GM12875 (cell line): Measurements from ENCODE around the gene SOD1.

Source experiments
- H3K4me3 ChIP-seq: one replicate; pipeline ENCODE4 v1.5.1; 2011; ENCODE audit warnings: low read depth, low read length, control low read depth
- TF ChIP-seq, protein P1 (sequence below): IDR thresholded peaks from 2 replicates; pipeline ENCODE4 v1.5.1; 2011; ENCODE audit warnings: low read depth, mild to moderate bottlenecking, control low read depth, inconsistent platforms, low read length, moderate library complexity, borderline replicate concordance; ENCODE audit not compliant: insufficient read depth

Gene SOD1

DNA sequence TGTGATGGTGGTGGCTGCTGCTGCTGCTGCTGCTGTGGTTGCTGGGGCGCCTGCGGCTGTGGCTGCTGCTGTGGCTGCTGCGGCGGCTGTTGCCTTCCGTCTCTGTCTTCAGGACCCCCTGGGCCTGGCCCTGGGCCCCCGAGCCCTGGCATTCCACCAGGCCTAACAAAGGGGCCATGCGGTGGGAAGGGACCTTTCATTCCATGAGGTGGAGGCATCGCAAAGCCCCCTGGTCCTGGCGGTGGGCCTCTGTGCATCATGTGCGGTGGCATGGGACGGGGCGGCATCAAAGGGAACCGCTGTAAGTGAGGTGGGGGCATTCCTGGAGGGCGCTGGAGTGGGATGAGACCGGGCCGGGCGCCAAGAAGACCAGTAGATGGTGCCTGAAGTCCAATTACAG is 12.4 kb downstream of the SOD1 start:
- TF ChIP-seq, protein P1, sequence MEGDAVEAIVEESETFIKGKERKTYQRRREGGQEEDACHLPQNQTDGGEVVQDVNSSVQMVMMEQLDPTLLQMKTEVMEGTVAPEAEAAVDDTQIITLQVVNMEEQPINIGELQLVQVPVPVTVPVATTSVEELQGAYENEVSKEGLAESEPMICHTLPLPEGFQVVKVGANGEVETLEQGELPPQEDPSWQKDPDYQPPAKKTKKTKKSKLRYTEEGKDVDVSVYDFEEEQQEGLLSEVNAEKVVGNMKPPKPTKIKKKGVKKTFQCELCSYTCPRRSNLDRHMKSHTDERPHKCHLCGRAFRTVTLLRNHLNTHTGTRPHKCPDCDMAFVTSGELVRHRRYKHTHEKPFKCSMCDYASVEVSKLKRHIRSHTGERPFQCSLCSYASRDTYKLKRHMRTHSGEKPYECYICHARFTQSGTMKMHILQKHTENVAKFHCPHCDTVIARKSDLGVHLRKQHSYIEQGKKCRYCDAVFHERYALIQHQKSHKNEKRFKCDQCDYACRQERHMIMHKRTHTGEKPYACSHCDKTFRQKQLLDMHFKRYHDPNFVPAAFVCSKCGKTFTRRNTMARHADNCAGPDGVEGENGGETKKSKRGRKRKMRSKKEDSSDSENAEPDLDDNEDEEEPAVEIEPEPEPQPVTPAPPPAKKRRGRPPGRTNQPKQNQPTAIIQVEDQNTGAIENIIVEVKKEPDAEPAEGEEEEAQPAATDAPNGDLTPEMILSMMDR = no peak
- no peak overlapping the region for H3K4me3 ChIP-seq

DNA sequence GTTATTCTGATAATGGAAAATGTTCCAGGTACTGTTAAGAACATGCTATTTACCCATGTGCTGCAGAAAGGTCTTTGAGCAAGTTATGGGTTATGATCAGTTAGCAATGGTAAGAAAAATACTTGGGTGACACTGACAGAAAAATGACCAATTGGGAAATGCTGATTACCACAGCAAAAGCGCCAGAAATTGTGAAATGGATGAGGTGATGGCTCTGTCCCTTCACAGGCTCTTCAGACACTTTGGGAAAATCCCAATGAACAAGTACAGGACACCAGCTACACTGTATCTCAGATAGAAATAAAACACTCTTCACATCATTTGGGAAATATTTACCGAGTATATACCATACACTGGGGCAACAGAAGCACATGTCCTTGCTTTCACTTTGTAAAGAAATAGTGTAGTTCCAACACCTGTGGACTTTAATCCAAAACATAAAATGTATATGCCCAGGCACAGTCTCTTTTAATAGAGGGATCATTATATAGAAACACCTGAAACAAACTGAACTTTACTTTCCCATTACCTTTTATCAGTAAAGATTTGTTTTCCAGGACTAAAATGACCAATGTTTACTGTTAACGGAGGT is 13.9 kb downstream of the SOD1 start:
- TF ChIP-seq, protein P1 = no peak
- H3K4me3 ChIP-seq = no peak overlapping the region

DNA sequence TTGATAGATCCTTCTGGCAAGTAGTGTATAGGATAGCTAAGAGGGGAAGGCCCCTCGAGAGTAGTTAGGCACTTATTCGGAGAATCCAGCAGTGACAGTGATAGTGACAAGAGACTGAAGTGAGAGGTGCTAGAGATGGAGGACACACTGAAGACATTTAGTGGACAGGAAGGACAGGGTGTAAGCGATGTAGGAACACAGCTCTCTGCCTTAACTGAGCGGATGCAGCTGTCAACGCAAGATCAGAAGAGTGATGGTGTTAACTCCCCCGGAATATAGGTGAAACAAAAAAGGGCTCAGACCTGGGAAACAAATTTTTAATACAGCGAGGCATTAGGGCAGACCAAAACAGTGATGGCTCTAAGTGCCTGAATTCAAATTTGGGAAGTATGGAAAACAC is 15.8 kb downstream of the SOD1 start:
- TF ChIP-seq, protein P1 = no peak

DNA sequence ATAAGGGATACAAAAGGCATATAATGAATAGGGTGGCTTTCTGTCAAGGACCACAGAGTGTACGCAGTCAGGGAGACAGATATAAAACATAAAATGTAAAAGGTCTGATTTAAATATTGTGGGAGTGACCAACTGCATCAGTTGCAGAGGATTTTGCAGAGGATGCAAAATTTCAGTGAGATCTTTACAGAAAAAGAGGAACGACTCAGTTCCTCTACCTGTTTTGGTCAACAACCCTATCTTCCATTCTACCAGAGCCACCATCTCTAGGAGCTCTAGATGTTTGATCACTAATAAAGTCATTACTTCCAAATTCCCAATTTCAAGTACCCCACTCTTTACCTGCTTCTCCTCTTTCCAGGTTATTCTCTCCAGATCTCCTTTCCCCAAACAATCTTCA is 16.5 kb downstream of the SOD1 start:
- H3K4me3 ChIP-seq = no peak overlapping the region
- TF ChIP-seq, protein P1 = no peak

More for the DNA sequence above, 15.8 kb downstream of the SOD1 start:
- H3K4me3 ChIP-seq = no peak overlapping the region

DNA sequence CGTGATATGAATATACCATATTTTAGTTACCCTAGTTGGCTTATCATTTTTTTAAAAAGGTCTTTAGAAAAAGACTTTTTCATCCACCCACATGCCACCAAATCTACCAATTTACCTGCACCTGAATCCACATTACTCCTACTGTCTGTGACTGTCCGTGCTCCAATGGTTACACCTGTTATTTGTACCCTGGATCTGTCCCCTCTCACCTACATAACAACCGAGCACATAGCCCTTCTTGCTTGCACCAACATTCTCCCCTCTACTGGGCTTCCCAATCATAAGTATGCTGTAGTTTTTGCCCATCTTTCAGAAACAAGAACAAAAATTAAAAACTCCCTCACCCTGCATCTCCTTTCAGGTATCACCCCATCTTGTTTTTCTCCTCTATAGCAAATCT is 17.6 kb downstream of the SOD1 start:
- no peak overlapping the region for H3K4me3 ChIP-seq
- TF ChIP-seq, protein P1 = no peak

DNA sequence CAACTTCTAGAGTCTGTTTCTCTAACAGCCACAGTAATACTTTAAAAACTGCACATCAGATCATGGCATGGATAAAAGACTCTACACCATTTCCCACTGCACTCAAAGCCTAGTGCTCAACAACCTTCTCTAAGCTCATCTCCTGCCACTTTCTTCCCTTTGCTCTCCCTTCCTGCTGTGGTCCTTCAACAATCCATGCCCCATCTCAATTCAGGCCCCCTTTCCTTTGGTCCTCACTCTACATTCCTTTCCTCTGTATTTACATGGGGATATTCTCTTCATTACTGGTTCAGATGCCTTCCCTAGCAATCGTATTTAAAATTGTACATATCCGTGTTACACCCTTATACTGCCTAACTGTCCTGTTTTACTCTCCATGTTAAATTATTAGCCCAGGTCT is 19.0 kb downstream of the SOD1 start:
- H3K4me3 ChIP-seq = no peak overlapping the region
- TF ChIP-seq, protein P1 = no peak

DNA sequence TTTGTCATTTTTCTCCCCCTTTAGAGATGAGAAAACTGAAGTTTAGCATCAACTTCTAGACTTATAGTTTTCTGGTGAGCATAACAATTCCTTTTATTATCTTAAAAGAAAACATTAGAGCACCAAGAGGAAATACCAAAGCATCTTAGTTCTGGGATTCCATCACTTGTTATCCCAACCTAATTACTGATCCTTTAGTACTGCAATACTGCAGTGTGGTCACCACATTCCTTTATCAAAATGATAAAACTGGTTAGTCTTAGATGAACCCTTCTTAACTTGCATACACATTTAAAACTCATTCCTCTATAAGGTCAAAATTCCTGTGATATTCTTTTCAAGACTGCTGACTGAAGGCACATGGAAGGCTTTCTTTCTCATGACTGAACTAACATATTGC is 23.1 kb downstream of the SOD1 start:
- TF ChIP-seq, protein P1 = no peak
- H3K4me3 ChIP-seq = no peak overlapping the region
